ENCODE data around the gene RBMS3.
"Not testable (repeated sequence)": the region's sequence is repeated elsewhere in the genome, so short reads cannot be mapped to it uniquely, and the experiment has no call there.

Gene RBMS3

GRCh38 chr3:29302619-29303018 is 21.7 kb downstream of the RBMS3 start:
- DNase-seq (ENCODE audit: low read depth, low spot score) = no peak
- no peak overlapping the region for H3K27ac ChIP-seq

GRCh38 chr3:29307295-29307694 is 26.4 kb downstream of the RBMS3 start:
- H3K27ac ChIP-seq = no peak overlapping the region
- DNase-seq (ENCODE audit: low read depth, low spot score) = no peak

GRCh38 chr3:29310865-29311264 is 30.0 kb downstream of the RBMS3 start:
- no peak for DNase-seq (ENCODE audit: low read depth, low spot score)
- no peak overlapping the region for H3K27ac ChIP-seq

- DNase-seq (ENCODE audit: low read depth, low spot score) = no peak
- H3K27ac ChIP-seq = no peak overlapping the region
Measured at GRCh38 chr3:29311795-29312194, 30.9 kb downstream of the RBMS3 start.

DNA sequence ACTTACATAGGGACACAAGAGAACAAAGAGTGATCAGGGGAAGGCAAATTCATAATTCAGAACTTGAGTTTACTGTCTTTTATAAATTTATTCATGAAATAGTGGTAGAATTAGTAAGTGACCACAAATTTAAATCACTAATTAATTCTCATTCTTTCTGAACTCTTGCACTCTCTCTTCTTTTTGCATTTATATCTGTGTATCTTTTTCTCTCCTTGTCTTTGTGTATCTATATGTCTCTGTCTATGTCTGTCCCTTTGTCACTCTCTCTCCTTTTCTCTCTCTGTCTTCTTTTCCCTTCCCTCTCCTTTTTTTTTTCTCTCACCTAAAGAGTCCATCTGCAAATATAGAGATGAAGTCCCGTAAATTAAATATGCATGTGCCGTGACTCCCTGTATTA is 31.5 kb downstream of the RBMS3 start:
- DNase-seq (ENCODE audit: low read depth, low spot score) = no peak
- H3K27ac ChIP-seq = no peak overlapping the region

DNA sequence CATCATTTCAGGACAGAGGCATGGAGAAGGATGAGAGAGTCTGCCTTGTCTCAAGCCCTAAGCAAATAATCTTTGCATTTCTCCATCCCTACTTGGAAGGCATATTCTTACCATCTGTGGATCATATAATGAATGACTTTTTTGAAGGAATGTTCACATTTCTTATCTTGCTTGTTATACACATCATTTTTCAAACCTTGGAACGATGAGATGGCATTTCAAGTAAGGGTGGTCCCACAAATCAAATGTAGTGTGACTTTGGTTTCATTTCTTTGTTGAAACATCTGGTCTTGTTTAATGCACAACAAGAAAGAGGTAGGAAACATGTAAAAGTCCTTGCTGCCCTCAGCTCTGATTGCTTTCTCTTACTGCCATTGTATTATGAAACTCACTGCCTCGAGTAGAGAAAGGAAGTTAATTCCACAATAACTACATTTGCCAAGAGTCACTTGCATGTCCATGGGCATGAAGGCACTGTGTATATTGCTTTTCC is 32.1 kb downstream of the RBMS3 start:
- DNase-seq (ENCODE audit: low read depth, low spot score) = no peak
- H3K27ac ChIP-seq = no peak overlapping the region

GRCh38 chr3:29313981-29314726 is 33.3 kb downstream of the RBMS3 start:
- H3K27ac ChIP-seq = no peak overlapping the region
- DNase-seq (ENCODE audit: low read depth, low spot score) = no peak

DNA sequence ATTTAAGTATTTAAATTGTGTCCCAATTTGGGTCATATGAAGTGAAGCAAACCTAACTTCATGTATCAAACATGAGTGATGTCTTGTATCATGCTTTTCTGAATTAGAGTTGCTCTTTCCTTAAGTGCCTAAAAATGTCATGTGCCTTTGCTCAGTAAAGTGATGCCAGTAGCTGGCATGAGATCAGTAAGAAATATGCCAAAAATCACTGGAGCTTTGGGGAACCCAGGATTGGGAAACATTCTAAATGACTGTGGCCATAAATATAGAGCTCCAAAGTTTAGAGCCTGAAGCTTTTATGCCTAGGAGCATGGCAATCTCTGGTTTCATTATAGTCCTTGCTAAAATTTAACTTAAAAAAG is 33.8 kb downstream of the RBMS3 start:
- no peak overlapping the region for H3K27ac ChIP-seq
- no peak for DNase-seq (ENCODE audit: low read depth, low spot score)

DNA sequence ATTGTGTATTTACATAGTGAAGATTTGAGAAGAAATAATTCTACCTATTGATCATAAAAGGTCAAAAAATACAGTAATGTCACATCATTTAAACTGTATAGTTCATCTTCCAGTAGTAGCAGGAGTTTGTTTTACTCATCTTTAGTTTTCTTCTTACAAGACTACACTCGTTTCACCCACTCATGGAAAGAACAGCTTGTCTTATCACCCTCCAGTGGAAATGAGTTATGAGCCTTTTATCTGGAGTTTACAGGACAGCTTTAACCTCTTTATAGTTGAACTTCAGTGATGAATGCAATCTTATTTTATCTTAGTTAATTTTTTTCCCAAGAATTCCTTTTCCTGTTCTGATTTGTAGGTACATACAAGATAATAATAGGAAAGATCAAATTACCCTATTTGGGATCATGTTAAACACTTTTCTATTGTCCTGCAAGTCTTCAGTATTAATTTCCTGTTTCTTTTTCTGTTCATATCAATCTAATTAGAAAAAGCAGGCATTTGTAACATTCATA is 36.8 kb downstream of the RBMS3 start:
- DNase-seq (ENCODE audit: low read depth, low spot score) = no peak
- peak overlapping the region; percentile 4 for H3K27ac ChIP-seq

DNA sequence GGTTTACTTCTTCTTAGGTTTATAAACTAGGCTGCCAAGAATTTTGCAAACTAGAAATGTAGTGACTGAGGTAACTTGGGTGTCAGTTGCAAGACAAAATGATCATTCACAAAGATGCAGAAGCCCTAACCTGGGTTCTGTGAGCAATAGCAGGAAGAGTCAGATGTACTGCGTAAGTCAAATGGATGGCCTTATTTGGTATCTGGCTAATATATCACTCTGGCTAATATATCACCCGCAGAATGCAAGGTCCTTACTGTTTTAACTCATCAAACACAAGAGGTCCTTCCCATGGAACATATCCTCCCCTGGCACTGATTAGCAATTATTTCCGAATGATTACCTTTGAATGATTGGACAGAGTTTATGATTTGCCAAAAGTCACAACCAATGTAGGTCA is 37.4 kb downstream of the RBMS3 start:
- no peak for DNase-seq (ENCODE audit: low read depth, low spot score)
- H3K27ac ChIP-seq = peak overlapping the region; percentile 4

DNA sequence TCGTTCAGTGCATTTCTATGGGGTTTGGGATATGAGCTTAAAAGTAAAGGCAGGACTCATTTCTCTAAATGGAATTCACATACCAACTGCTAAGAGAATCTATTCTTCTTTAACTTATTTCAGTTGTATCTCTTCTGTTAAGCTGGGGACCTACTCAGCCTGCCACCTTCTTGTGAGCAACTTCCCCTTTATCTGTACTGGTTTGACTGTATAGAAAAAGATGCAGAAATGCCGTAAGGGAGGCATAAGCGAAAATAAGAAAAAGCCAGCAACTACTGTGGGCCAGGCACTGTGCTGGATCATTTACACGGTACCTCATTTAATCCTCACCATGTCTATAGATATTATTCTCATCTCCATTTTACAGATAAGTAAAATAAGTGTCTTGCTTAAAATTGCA is 38.4 kb downstream of the RBMS3 start:
- no peak for DNase-seq (ENCODE audit: low read depth, low spot score)
- no peak overlapping the region for H3K27ac ChIP-seq

GRCh38 chr3:29319798-29320197 is 38.9 kb downstream of the RBMS3 start:
- peak overlapping the region; percentile 9 for H3K27ac ChIP-seq
- no peak for DNase-seq (ENCODE audit: low read depth, low spot score)

GRCh38 chr3:29322586-29322985 is 41.7 kb downstream of the RBMS3 start:
- no peak for DNase-seq (ENCODE audit: low read depth, low spot score)
- no peak overlapping the region for H3K27ac ChIP-seq

DNA sequence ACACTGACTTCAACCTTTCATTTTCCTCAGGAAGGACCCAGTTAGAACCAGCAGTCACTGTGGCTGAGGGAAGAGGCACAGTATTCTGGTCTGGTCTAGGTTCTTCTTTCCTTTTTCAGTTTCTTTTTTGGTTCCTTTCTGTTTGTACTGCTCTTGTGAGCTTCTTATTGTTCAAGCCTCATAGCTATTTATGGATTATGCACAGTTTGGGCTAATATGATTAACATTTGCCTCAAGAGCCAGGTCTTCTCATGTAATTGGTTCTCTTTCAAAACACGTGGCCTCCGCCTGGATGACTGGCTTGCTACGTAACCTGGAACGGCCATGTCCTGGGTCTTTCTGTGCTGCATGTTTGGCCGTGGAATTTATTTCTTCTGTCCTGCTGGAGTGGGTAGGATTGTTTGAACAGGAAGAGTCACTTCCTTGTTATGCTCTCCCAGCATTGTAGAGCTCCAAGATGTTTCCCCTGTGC is 43.3 kb downstream of the RBMS3 start:
- H3K27ac ChIP-seq = peak overlapping the region; percentile 70
- no peak for DNase-seq (ENCODE audit: low read depth, low spot score)

GRCh38 chr3:29326540-29326939 is 45.7 kb downstream of the RBMS3 start:
- not testable (repeated sequence) for DNase-seq (ENCODE audit: low read depth, low spot score); H3K27ac ChIP-seq

DNA sequence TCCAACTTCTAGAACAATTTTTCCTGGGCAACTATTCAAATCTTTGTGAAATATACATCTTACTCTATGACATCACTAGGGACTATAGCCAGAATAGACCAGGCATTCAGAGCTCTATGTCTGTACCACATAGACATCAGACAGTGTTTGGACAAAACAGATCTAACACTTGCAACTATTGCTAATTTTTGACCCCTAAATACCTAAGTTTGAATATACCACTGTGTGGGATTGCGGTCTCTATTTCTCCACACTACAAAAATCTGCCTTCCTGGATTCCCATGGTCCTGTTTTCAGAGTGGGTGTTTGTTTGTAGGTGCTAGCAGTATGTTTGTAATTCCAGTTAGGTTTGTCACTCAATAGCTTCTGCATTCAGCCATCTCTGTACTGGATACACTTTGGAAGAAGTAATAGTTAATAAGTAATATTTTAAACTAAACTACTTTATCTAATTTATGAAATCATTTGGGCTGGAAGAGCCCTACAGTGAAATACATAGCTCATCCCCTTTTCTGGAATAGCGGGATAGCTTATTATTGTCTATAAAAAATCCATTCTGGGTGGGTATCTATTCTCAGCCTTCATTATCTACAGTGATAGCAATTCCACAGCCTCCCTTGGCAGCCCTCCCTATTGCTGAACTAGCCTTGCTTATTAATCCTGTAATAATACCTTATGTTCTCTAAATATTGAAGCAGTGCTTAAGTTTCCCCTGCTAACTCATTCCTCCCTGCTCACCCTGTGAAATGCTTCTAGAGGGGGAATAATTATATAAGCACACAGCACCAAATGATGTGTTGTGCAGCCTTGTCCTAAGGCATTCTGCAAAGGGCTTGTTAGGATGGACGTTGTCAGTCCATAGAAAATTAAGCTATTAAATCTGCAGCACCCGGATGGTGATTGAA is 49.4 kb downstream of the RBMS3 start:
- no peak overlapping the region for H3K27ac ChIP-seq
- no peak for DNase-seq (ENCODE audit: low read depth, low spot score)

GRCh38 chr3:29331035-29331434 is 50.2 kb downstream of the RBMS3 start:
- DNase-seq (ENCODE audit: low read depth, low spot score) = no peak
- H3K27ac ChIP-seq = peak overlapping the region; percentile 83

- no peak for DNase-seq (ENCODE audit: low read depth, low spot score)
- peak overlapping the region; percentile 83 for H3K27ac ChIP-seq
Measured at GRCh38 chr3:29331456-29332194, 50.8 kb downstream of the RBMS3 start.

GRCh38 chr3:29332195-29332637 is 51.3 kb downstream of the RBMS3 start:
- H3K27ac ChIP-seq = peak overlapping the region; percentile 83

GRCh38 chr3:29333576-29333975 is 52.7 kb downstream of the RBMS3 start:
- H3K27ac ChIP-seq = peak overlapping the region; percentile 83
- DNase-seq (ENCODE audit: low read depth, low spot score) = no peak

More at GRCh38 chr3:29332195-29332637, 51.3 kb downstream of the RBMS3 start:
- DNase-seq (ENCODE audit: low read depth, low spot score) = peak; percentile 20
